Breast epithelium (tissue), 3 donors: Measurements from ENCODE around the gene ZFYVE9.

Experiments
- POLR2A ChIP-seq: fragments of 450-650 bp; IDR thresholded peaks from one replicate; pipeline ENCODE4 v1.6.1; 2016; ENCODE audit warnings: antibody characterized with exemption, mild to moderate bottlenecking, moderate library complexity
- TF ChIP-seq, protein P1 (sequence below), 3 donors: fragments of 450-650 bp; IDR thresholded peaks; one replicate each; pipeline ENCODE4 v1.5.1; 2016 to 2017; ENCODE audit warnings: antibody characterized with exemption in 3 of 3, mild to moderate bottlenecking in 3 of 3, moderate library complexity in 3 of 3

DNA sequence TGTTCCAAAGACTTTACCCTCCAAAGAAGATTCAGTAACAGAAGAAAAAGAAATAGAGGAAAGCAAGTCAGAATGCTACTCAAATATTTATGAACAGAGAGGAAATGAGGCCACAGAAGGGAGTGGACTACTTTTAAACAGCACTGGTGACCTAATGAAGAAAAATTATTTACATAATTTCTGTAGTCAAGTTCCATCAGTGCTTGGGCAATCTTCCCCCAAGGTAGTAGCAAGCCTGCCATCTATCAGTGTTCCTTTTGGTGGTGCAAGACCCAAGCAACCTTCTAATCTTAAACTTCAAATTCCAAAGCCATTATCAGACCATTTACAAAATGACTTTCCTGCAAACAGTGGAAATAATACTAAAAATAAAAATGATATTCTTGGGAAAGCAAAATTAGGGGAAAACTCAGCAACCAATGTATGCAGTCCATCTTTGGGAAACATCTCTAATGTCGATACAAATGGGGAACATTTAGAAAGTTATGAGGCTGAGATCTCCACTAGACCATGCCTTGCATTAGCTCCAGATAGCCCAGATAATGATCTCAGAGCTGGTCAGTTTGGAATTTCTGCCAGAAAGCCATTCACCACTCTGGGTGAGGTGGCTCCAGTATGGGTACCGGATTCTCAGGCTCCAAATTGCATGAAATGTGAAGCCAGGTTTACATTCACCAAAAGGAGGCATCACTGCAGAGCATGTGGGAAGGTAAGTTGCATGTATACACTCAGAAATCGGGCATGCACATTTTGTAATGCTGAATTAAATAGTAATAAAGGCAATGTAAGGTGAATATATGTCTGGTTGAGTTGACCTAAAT lies 97.2 kb downstream of the ZFYVE9 start:
- TF ChIP-seq, protein P1, sequence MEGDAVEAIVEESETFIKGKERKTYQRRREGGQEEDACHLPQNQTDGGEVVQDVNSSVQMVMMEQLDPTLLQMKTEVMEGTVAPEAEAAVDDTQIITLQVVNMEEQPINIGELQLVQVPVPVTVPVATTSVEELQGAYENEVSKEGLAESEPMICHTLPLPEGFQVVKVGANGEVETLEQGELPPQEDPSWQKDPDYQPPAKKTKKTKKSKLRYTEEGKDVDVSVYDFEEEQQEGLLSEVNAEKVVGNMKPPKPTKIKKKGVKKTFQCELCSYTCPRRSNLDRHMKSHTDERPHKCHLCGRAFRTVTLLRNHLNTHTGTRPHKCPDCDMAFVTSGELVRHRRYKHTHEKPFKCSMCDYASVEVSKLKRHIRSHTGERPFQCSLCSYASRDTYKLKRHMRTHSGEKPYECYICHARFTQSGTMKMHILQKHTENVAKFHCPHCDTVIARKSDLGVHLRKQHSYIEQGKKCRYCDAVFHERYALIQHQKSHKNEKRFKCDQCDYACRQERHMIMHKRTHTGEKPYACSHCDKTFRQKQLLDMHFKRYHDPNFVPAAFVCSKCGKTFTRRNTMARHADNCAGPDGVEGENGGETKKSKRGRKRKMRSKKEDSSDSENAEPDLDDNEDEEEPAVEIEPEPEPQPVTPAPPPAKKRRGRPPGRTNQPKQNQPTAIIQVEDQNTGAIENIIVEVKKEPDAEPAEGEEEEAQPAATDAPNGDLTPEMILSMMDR (IDR thresholded peaks at IDR 0.05): no peak
- no peak for TF ChIP-seq POLR2A
